SK-N-SH (cell line): ENCODE results near the gene BBS10. TPM values are rescaled to one million over a fixed set of nuclear protein-coding genes. Genes with fewer than 3 reads are reported as not detected.

Experiments used
- CTCF ChIA-PET: fragments of 300-600, 350-600 bp; formaldehyde crosslinking; extraction: SDS; loops from one replicate; lab custom pipeline; 2021; lab: Yijun Ruan, JAX
- POLR2A ChIA-PET: fragments of 350-600 bp; sonication (Branson Sonifier 250); formaldehyde crosslinking; extraction: SDS; loops from one replicate; lab custom pipeline; 2020; ENCODE audit warnings: antibody characterized with exemption, inconsistent platforms; lab: Yijun Ruan, JAX
- DNase-seq: peaks from one replicate; pipeline ENCODE4 v3.0.0; 2012
- H2AFZ ChIP-seq: fragments of 200-600 bp; sonication (generic); 2 replicates; pipeline ENCODE4 v1.8.1; 2016; ENCODE audit warnings: antibody characterized with exemption, mild to moderate bottlenecking, low read depth
- H3F3A ChIP-seq: fragments of 200-600 bp; sonication (generic); replicated peaks from 2 replicates; pipeline ENCODE3; 2016; ENCODE audit warnings: antibody characterized with exemption, mild to moderate bottlenecking; ENCODE audit not compliant: insufficient read depth
- H3K27ac ChIP-seq, 2 experiments: fragments of 200-500 bp in 1 of 2; fragments of 200-600 bp in 1 of 2; sonication (Bioruptor generic) in 1 of 2; sonication (generic), shearing (Covaris generic) in 1 of 2; 2 replicates each; pipeline versions ENCODE4 v1.5.1 to v1.6.1; 2014 to 2016; ENCODE audit warnings: low read depth in 2 of 2, inconsistent platforms in 1 of 2, low read length in 1 of 2, mild to moderate bottlenecking in 1 of 2, mixed read lengths in 1 of 2
- H3K27me3 ChIP-seq: fragments of 200-600 bp; sonication (generic), shearing (Covaris generic); 2 replicates; pipeline ENCODE4 v1.6.1; 2016; ENCODE audit warnings: mixed run types; ENCODE audit not compliant: insufficient read depth
- H3K36me3 ChIP-seq, 2 experiments: fragments of 200-500 bp in 1 of 2; fragments of 200-600 bp in 1 of 2; sonication (Bioruptor generic) in 1 of 2; sonication (generic) in 1 of 2; replicated peaks in 1 of 2; 2 replicates each; pipeline versions ENCODE3 to v1.5.1; 2014 to 2016; ENCODE audit warnings: low read length in 1 of 2, mild to moderate bottlenecking in 1 of 2; ENCODE audit not compliant: insufficient read depth in 2 of 2, control insufficient read depth in 1 of 2
- H3K4me1 ChIP-seq, 2 experiments: fragments of 200-500 bp in 1 of 2; fragments of 200-600 bp in 1 of 2; sonication (Bioruptor generic) in 1 of 2; sonication (generic), shearing (Covaris generic) in 1 of 2; 2 replicates each; pipeline versions ENCODE4 v1.5.1 to v1.6.1; 2014 to 2016; ENCODE audit warnings: low read depth in 1 of 2, low read length in 1 of 2, mixed run types in 1 of 2; ENCODE audit not compliant: insufficient read depth in 2 of 2, control insufficient read depth in 1 of 2
- H3K4me2 ChIP-seq: fragments of 200-600 bp; sonication (generic), shearing (Covaris generic); 2 replicates; pipeline ENCODE4 v1.6.1; 2017; ENCODE audit warnings: mixed run types
- H3K4me3 ChIP-seq, 2 experiments: fragments of 200-500 bp in 1 of 2; fragments of 200-600 bp in 1 of 2; sonication (Bioruptor generic) in 1 of 2; sonication (generic), shearing (Covaris generic) in 1 of 2; 2 replicates each; pipeline versions ENCODE4 v1.5.1 to v1.8.1; 2014 to 2016; ENCODE audit warnings: low read depth in 2 of 2, inconsistent platforms in 1 of 2, low read length in 1 of 2, mild to moderate bottlenecking in 1 of 2, mixed read lengths in 1 of 2, moderate library complexity in 1 of 2
- H3K79me2 ChIP-seq: fragments of 200-600 bp; sonication (generic); 2 replicates; pipeline ENCODE4 v1.8.1; 2017; ENCODE audit warnings: mild to moderate bottlenecking; ENCODE audit not compliant: insufficient read depth
- H3K9ac ChIP-seq: fragments of 200-600 bp; sonication (generic); 2 replicates; pipeline ENCODE4 v1.6.1; 2017; ENCODE audit warnings: mixed run types
- H3K9me2 ChIP-seq: fragments of 200-600 bp; sonication (generic); 2 replicates; pipeline ENCODE4 v1.6.1; 2017; ENCODE audit warnings: mixed run types
- H3K9me3 ChIP-seq: fragments of 200-600 bp; sonication (generic); 2 replicates; pipeline ENCODE4 v1.6.1; 2017; ENCODE audit warnings: mixed run types, mild to moderate bottlenecking, moderate library complexity
- H4K20me1 ChIP-seq: fragments of 200-600 bp; sonication (generic); 2 replicates; pipeline ENCODE4 v1.6.1; 2017; ENCODE audit warnings: mild to moderate bottlenecking, mixed run types; ENCODE audit not compliant: insufficient read depth
- ELF1 ChIP-seq: IDR thresholded peaks from 2 replicates; pipeline ENCODE4 v1.4.0; 2012
- EP300 ChIP-seq, 2 experiments: IDR thresholded peaks; 2 replicates each; pipeline versions ENCODE4 v1.4.0 to v1.6.1; 2012; ENCODE audit warnings: borderline replicate concordance in 1 of 2, low read depth in 1 of 2, low read length in 1 of 2
- EZH2phosphoT487 ChIP-seq: fragments of 200-600 bp; sonication (generic); IDR thresholded peaks from 2 replicates; pipeline ENCODE4 v1.6.1; 2017; ENCODE audit warnings: low read depth, mixed run types, mild to moderate bottlenecking, antibody characterized with exemption, moderate library complexity, borderline replicate concordance
- FOXJ3 ChIP-seq: sonication (generic); formaldehyde crosslinking; IDR thresholded peaks from 2 replicates; pipeline ENCODE4 v1.5.1; 2020; ENCODE audit warnings: mild to moderate bottlenecking, missing genetic modification reagents
- FOXM1 ChIP-seq: IDR thresholded peaks from 2 replicates; pipeline ENCODE4 v1.4.0; 2012; ENCODE audit warnings: low read depth, mild to moderate bottlenecking
- GATA2 ChIP-seq: sonication (generic); formaldehyde crosslinking; IDR thresholded peaks from 2 replicates; pipeline ENCODE4 v1.5.0; 2020; ENCODE audit warnings: mild to moderate bottlenecking, missing genetic modification reagents
- JUND ChIP-seq: IDR thresholded peaks from 2 replicates; pipeline ENCODE4 v1.4.0; 2012
- NFIC ChIP-seq: IDR thresholded peaks from 2 replicates; pipeline ENCODE4 v1.4.0; 2012; ENCODE audit warnings: borderline replicate concordance
- RFX5 ChIP-seq: IDR thresholded peaks from 2 replicates; pipeline ENCODE4 v1.6.1; 2012; ENCODE audit warnings: mild to moderate bottlenecking, improper control_type of control experiment, low read length
- RXRA ChIP-seq: IDR thresholded peaks from 2 replicates; pipeline ENCODE4 v1.4.0; 2012; ENCODE audit warnings: low read depth, mild to moderate bottlenecking, borderline replicate concordance
- TAF1 ChIP-seq: IDR thresholded peaks from 2 replicates; pipeline ENCODE4 v1.6.1; 2012; ENCODE audit warnings: low read depth, mild to moderate bottlenecking, low read length, moderate library complexity, borderline replicate concordance
- TEAD4 ChIP-seq: IDR thresholded peaks from 2 replicates; pipeline ENCODE4 v1.4.0; 2012; ENCODE audit warnings: mild to moderate bottlenecking, borderline replicate concordance; ENCODE audit not compliant: insufficient read depth
- WGBS: methylation state at CpG from one replicate; pipeline ENCODE4 v1.1.6; 2017; ENCODE audit warnings: low lambda C conversion rate; 5-methylcytosine and 5-hydroxymethylcytosine counted together
- polyA plus RNA-seq, 3 experiments: library from polyadenylated mRNA; depleted of rRNA; stranded (reverse); fragments of >200 nt; gene quantifications; 2 replicates each; pipeline ENCODE4 v1.2.3, GENCODE V29; 2012
- TF ChIP-seq, protein P1 (sequence below): IDR thresholded peaks from 2 replicates; pipeline ENCODE4; 2012
- TF ChIP-seq, protein P2 (sequence below): IDR thresholded peaks from 2 replicates; pipeline ENCODE4 v1.4.0; 2012; ENCODE audit warnings: low read depth, borderline replicate concordance
- TF ChIP-seq, protein P3 (sequence below): fragments of 150-350 bp; IDR thresholded peaks from 2 replicates; pipeline ENCODE4 v1.6.1; 2016; ENCODE audit warnings: mild to moderate bottlenecking, low read depth, low read length
- TF ChIP-seq, protein P4 (sequence below): IDR thresholded peaks from 2 replicates; pipeline ENCODE4 v1.4.0; 2012; ENCODE audit warnings: low read depth
- TF ChIP-seq, protein P5 (sequence below): fragments of 150-350 bp; IDR thresholded peaks from 2 replicates; pipeline ENCODE4 v1.6.1; 2017; ENCODE audit warnings: antibody characterized with exemption, low read length, low read depth, borderline replicate concordance

BBS10 gene
- polyA plus RNA-seq, 1 of the 3 experiments (the other 2 are of a cell fraction): 5.6 TPM

DNA sequence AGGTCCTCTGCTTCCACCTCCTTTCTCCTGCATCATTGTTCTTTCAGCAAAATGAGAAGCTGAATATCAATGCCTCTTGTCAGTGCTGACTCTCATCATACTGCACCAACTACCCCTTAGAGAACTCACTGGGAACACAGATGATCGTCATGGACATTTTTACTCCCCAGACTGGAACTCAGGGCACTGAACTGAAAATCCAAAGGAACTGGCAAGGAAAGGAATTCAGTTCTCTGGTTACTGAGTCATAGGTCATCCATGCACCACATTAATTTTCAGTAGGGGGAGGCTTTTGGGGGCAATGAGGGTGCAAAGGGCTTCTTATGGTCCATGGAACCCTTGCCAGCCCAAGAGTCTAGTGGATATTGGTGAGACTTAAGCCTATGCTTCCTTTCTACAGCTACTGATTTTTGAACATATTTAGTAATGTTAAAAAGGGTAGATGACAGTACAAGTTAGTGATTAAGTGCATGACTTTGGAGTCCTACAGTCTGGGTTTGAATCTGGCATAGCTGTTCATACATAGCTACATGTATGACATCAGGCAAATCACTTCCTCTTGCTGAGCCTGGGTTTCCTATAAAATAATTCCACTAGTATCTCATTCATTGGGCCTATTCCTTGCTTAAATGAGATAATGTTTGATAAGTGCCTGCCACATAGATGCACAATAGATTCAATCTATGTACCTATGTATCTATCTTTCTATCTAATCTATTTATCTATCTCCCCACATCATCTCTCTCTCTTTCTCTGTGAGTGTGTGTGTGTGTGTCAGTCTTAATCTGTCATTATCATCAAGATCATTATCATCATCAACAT, 29.2 kb downstream of the BBS10 start (continued):
- TF ChIP-seq, protein P1, sequence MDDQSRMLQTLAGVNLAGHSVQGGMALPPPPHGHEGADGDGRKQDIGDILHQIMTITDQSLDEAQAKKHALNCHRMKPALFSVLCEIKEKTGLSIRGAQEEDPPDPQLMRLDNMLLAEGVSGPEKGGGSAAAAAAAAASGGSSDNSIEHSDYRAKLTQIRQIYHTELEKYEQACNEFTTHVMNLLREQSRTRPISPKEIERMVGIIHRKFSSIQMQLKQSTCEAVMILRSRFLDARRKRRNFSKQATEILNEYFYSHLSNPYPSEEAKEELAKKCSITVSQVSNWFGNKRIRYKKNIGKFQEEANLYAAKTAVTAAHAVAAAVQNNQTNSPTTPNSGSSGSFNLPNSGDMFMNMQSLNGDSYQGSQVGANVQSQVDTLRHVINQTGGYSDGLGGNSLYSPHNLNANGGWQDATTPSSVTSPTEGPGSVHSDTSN: no peak

DNA sequence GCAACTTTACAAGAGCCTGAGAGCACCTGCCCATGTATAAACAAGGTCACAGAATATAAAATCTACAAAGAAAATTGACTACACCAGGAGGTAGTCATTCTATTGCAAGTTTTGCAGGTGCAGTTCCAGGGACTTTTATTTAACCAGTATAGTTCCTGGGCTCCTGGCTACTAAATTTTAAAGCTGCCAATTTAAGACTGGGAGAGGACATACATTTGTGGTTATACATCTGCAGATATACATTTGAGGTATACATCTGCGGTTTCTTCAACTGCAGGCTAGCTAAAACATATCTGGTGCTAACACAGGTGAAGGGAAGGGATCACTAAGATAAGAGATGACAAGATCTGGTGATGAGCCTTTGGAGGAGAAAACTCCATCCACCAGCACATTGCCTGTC, 30.2 kb downstream of the BBS10 start:
- TF ChIP-seq NFIC: no peak
- no peak for TF ChIP-seq FOXM1
- TF ChIP-seq FOXJ3: no peak
- TF ChIP-seq GATA2 (CRISPR knock-in tag): no peak
- TF ChIP-seq RFX5: no peak
- TF ChIP-seq EP300 (IDR thresholded peaks at IDR 0.05; ENCODE audit: borderline replicate concordance in 1 of 2, low read depth in 1 of 2, low read length in 1 of 2): no peak
- TF ChIP-seq, protein P2, sequence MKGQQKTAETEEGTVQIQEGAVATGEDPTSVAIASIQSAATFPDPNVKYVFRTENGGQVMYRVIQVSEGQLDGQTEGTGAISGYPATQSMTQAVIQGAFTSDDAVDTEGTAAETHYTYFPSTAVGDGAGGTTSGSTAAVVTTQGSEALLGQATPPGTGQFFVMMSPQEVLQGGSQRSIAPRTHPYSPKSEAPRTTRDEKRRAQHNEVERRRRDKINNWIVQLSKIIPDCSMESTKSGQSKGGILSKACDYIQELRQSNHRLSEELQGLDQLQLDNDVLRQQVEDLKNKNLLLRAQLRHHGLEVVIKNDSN: no peak
- H3K4me1 ChIP-seq: no peaks in the 10 kb centered on the region
- H3K9me2 ChIP-seq: no peaks in the 10 kb centered on the region
- H4K20me1 ChIP-seq: no peaks in the 10 kb centered on the region
- no peak overlapping the region for H3K27ac ChIP-seq
- no peak overlapping the region for H2AFZ ChIP-seq
- DNase-seq: no peak
- 87% methylated on average over 1 of the region's 1 CpG for WGBS
- no peaks in the 10 kb centered on the region for H3K36me3 ChIP-seq
- no peaks in the 10 kb centered on the region for H3K9me3 ChIP-seq
- no peak overlapping the region for H3K4me2 ChIP-seq
- H3K79me2 ChIP-seq: no peaks in the 10 kb centered on the region
- no peaks in the 10 kb centered on the region for H3K27me3 ChIP-seq
- peaks cover 6% of the 10 kb centered on the region for H3F3A ChIP-seq
- POLR2A ChIA-PET: no interaction called here
- no peak overlapping the region for H3K9ac ChIP-seq
- no peak overlapping the region for H3K4me3 ChIP-seq
- CTCF ChIA-PET: no interaction called here

DNA sequence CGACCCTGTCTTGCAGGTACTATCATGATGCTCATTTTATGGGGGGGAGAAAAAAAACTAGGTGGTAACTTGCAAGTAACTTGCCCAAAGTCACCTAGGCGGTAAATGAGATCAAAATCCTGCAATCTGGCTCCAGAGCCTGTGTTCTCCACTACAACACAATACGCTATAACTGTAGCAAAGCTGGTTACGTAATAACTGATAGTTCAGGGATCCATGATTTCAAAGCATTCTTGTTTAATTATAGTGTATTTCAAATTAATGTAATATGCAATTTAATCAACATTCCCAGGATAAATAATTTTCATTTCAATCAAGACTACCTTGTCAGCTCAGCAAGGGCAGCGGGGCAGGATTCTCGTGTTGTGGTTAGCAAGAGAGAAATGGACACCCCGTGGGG, 31.7 kb downstream of the BBS10 start:
- no peaks in the 10 kb centered on the region for H3K36me3 ChIP-seq
- no peak overlapping the region for H3K4me2 ChIP-seq
- H3K27ac ChIP-seq: no peak overlapping the region
- no peak overlapping the region for H2AFZ ChIP-seq
- no peaks in the 10 kb centered on the region for H4K20me1 ChIP-seq
- no peaks in the 10 kb centered on the region for H3K9me3 ChIP-seq
- no peaks in the 10 kb centered on the region for H3K4me1 ChIP-seq
- no peak overlapping the region for H3K4me3 ChIP-seq
- H3K27me3 ChIP-seq: no peaks in the 10 kb centered on the region
- WGBS: 78% methylated on average over 7 of the region's 7 CpGs
- no peaks in the 10 kb centered on the region for H3K9me2 ChIP-seq
- ChIA-PET POLR2A (no interaction called here), CTCF (no interaction called here)
- DNase-seq: no peak
- peaks cover 6% of the 10 kb centered on the region for H3F3A ChIP-seq
- H3K79me2 ChIP-seq: no peaks in the 10 kb centered on the region
- no peak overlapping the region for H3K9ac ChIP-seq
- TF ChIP-seq, protein P3, sequence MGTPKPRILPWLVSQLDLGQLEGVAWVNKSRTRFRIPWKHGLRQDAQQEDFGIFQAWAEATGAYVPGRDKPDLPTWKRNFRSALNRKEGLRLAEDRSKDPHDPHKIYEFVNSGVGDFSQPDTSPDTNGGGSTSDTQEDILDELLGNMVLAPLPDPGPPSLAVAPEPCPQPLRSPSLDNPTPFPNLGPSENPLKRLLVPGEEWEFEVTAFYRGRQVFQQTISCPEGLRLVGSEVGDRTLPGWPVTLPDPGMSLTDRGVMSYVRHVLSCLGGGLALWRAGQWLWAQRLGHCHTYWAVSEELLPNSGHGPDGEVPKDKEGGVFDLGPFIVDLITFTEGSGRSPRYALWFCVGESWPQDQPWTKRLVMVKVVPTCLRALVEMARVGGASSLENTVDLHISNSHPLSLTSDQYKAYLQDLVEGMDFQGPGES: no peak
- TF ChIP-seq RXRA (no peak), JUND (no peak), TEAD4 (no peak), EZH2phosphoT487 (no peak), ELF1 (no peak), RFX5 (no peak), EP300 (IDR thresholded peaks at IDR 0.05; ENCODE audit: borderline replicate concordance in 1 of 2, low read depth in 1 of 2, low read length in 1 of 2) (no peak), GATA2 (CRISPR knock-in tag) (no peak), FOXJ3 (no peak), FOXM1 (no peak), TAF1 (no peak)
- TF ChIP-seq, protein P4, sequence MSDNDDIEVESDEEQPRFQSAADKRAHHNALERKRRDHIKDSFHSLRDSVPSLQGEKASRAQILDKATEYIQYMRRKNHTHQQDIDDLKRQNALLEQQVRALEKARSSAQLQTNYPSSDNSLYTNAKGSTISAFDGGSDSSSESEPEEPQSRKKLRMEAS: no peak
- TF ChIP-seq, protein P5, sequence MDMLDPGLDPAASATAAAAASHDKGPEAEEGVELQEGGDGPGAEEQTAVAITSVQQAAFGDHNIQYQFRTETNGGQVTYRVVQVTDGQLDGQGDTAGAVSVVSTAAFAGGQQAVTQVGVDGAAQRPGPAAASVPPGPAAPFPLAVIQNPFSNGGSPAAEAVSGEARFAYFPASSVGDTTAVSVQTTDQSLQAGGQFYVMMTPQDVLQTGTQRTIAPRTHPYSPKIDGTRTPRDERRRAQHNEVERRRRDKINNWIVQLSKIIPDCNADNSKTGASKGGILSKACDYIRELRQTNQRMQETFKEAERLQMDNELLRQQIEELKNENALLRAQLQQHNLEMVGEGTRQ: no peak
